GM18951 (cell line): ENCODE results near the gene SAMD10.
"Not testable (repeated sequence)": the region's sequence is repeated elsewhere in the genome, so short reads cannot be mapped to it uniquely, and the experiment has no call there.

ENCODE experiments used
- POLR2A ChIP-seq: IDR thresholded peaks from 4 replicates; pipeline ENCODE4 v1.6.1; 2011; ENCODE audit warnings: mild to moderate bottlenecking; ENCODE audit not compliant: insufficient read length, insufficient read depth; ENCODE audit errors: extremely low read depth
- in situ Hi-C: fragments of 300-500 bp; cut with MboI; formaldehyde crosslinking; loops from one replicate; pipeline ENCODE4 v1.12.0; 2022; ENCODE audit warnings: low sequenced_read_pairs, mixed read lengths, inconsistent platforms; ENCODE audit not compliant: unreplicated experiment

SAMD10 gene

GRCh38 chr20:63978319-63979228 is 868 bp downstream of the SAMD10 start:
- TF ChIP-seq POLR2A, result peak; percentile 65
- in situ Hi-C loops, result no loop called here

- peak; percentile 9 for TF ChIP-seq POLR2A
- in situ Hi-C loops, result no loop called here
These were observed 1.6 kb downstream of the SAMD10 start for GRCh38 chr20:63977739-63978276.

GRCh38 chr20:63976980-63977738 is 2.3 kb downstream of the SAMD10 start:
- no peak for TF ChIP-seq POLR2A
- in situ Hi-C loops, result no loop called here

DNA sequence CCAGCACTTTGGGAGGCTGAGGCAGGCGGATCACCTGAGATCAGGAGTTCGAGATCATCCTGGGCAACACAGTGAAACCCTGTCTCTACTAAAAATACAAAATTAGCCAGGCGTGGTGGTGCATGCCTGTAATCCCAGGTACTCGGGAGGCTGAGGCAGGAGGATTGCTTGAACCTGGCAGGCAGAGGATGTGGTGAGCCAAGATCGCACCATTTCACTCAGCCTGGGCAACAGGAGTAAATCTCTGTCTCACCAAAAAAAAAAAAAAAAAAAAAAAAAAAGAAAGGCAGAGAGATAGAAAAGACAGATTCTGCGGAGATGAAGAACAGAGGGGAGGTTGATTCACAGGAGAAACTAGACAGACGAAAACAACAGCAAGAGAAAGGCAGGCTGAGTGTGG is 2.9 kb downstream of the SAMD10 start:
- in situ Hi-C loops, result not testable (repeated sequence)

- in situ Hi-C loops, result no loop called here
- TF ChIP-seq POLR2A, result no peak
These were observed 4.8 kb downstream of the SAMD10 start for GRCh38 chr20:63974402-63975200.

GRCh38 chr20:63973636-63974401 is 5.6 kb downstream of the SAMD10 start:
- in situ Hi-C loops, result no loop called here
- no peak for TF ChIP-seq POLR2A

DNA sequence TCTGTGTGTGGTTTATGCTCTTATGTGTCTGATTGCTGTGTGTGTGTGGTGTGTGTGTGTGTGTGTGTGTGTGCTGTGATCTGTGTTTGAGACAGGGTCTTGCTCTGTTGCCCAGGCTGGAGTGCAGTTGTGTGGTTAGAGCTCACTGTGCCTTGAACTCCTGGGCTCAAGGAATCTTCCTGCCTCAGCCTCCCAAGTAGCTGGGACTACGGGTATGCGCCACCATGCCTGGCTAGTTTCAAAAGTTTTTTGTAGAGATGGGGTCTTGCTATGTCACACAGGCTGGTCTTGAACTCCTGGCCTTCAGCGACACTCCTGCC is 6.3 kb downstream of the SAMD10 start:
- in situ Hi-C loops, result no loop called here
- no peak for TF ChIP-seq POLR2A

- TF ChIP-seq POLR2A, result no peak
- in situ Hi-C loops, result no loop called here
These were observed 6.9 kb downstream of the SAMD10 start for GRCh38 chr20:63972312-63973159.

DNA sequence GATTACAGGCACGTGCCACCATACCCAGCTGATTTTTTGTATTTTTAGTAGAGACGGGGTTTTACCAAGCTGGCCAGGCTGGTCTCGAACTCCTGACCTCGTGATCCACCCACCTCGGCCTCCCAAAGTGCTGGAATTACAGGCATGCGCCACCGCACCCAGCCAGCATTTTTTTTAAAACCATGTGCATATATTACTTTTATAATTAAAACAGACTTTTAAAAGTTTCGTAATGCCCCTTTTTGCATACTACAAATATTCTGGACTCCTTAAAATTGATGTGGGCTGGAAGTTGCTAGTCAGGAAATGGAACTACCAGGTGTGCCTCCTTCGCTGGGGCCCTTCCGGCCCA is 7.5 kb downstream of the SAMD10 start:
- in situ Hi-C loops, result not testable (repeated sequence)

DNA sequence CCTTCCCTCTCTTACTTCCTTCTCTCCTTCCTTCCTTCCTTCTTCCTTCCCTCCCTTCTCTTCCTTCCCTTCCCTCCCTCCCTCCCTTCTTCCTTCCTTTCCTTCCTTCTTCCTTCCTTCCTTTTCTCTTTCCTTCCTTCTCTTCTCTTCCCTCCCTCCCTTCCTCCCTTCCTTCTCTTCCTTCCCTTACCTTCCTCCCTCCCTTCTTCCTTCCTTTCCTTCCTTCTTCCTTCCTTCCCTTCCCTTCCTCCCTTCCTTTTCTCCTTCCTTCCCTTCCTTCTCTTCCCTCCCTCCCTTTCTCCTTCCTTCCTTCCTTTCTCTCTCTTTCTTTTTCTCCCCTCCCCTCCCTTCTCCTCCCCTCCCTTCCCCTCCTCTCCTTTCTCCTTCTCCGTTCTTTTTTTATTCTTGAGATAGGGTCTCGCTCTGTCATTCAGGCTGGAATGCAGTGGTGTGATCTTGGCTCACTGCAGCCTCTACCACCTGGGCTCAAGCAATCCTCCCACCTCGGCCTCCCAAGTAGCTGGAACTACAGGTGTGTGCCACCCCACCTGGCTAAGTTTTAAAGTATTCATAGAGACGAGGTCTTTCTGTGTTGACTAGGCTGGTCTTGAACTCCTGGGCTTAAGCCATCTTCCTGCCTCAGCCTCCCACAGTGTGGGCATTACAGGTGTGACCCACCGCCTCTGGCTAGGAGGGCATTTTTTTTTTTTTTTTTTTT is 8.6 kb downstream of the SAMD10 start:
- in situ Hi-C loops, result no loop called here
- TF ChIP-seq POLR2A, result no peak
